AG08395 (cell line): ENCODE data around the gene ACSF3.
"Not testable (repeated sequence)": the region's sequence is repeated elsewhere in the genome, so short reads cannot be mapped to it uniquely, and the experiment has no call there.

ENCODE experiments used
- DNase-seq: peaks from one replicate; pipeline ENCODE4 v3.0.0; 2012; ENCODE audit warnings: mixed read lengths, low spot score

The ACSF3 gene

GRCh38 chr16:89073346-89074071, 20.1 kb upstream of the ACSF3 start:
- no peak for DNase-seq

- not testable (repeated sequence) for DNase-seq
Observed at GRCh38 chr16:89074072-89074674, 19.5 kb upstream of the ACSF3 start.

- no peak for DNase-seq
Observed at GRCh38 chr16:89074803-89075688, 18.6 kb upstream of the ACSF3 start.

- no peak for DNase-seq
Observed at GRCh38 chr16:89076159-89076558, 17.5 kb upstream of the ACSF3 start.

GRCh38 chr16:89077076-89077475, 16.6 kb upstream of the ACSF3 start:
- DNase-seq, result no peak

- no peak for DNase-seq
Observed at GRCh38 chr16:89078172-89078571, 15.5 kb upstream of the ACSF3 start.

- no peak for DNase-seq
Observed at GRCh38 chr16:89079434-89079980, 14.1 kb upstream of the ACSF3 start.

GRCh38 chr16:89080196-89080853, 13.3 kb upstream of the ACSF3 start:
- DNase-seq, result no peak

GRCh38 chr16:89081556-89081955, 12.1 kb upstream of the ACSF3 start:
- no peak for DNase-seq

GRCh38 chr16:89084411-89084810, 9.2 kb upstream of the ACSF3 start:
- no peak for DNase-seq

GRCh38 chr16:89084814-89085612, 8.6 kb upstream of the ACSF3 start:
- no peak for DNase-seq

- DNase-seq, result no peak
Observed at GRCh38 chr16:89085755-89086154, 7.9 kb upstream of the ACSF3 start.

- DNase-seq, result no peak
Observed at GRCh38 chr16:89087922-89088497, 5.6 kb upstream of the ACSF3 start.

GRCh38 chr16:89089120-89089519, 4.5 kb upstream of the ACSF3 start:
- no peak for DNase-seq

GRCh38 chr16:89090182-89090630, 3.4 kb upstream of the ACSF3 start:
- no peak for DNase-seq

- no peak for DNase-seq
Observed at GRCh38 chr16:89090669-89091426, 2.8 kb upstream of the ACSF3 start.

GRCh38 chr16:89092013-89092412, 1.6 kb upstream of the ACSF3 start:
- no peak for DNase-seq

- not testable (repeated sequence) for DNase-seq
Observed at GRCh38 chr16:89093252-89093601, 425 bp upstream of the ACSF3 start.

- peak; percentile 23 for DNase-seq
Observed at GRCh38 chr16:89094252-89094879, 714 bp downstream of the ACSF3 start.

GRCh38 chr16:89094880-89095258, 1.2 kb downstream of the ACSF3 start:
- no peak for DNase-seq
